ENCODE results near the gene NBPF3.
"Not testable (repeated sequence)": the region's sequence is repeated elsewhere in the genome, so short reads cannot be mapped to it uniquely, and the experiment has no call there.

Gene NBPF3

DNA sequence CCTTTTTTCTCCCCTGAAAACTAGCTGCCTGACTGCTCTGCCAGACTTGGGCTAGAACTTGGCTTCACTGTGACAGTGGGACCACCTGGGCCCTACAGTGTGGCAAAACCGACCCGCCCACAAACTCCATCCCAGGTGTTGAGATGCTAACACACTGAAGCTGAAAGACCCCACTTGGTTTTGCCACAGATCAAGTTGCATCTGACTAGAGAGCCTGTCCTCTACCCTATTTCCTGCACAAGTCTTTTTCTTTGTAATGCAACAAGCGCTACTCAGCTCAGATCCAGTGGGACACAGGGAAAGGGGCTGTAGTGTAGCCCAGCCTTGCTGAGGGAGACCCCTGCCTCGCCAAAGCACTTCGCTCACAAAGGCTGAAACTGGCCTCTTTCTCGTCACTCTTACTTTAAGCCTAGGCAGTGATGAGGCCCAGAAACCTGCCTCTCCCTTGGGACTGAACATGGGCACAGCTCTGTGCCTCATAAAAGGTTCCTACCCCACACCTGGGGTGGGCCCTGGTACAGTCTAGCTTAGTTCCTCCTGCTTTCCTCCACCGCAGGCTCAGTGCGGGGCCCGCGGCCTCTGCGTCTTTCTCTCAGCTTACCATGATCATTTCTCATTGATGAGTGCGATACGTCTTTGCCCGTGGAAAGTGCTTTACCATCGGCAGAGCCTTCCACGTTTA lies 79.0 kb downstream of the NBPF3 start:
- no peak for DNase-seq (ENCODE audit: low read depth in 2 of 2)

DNA sequence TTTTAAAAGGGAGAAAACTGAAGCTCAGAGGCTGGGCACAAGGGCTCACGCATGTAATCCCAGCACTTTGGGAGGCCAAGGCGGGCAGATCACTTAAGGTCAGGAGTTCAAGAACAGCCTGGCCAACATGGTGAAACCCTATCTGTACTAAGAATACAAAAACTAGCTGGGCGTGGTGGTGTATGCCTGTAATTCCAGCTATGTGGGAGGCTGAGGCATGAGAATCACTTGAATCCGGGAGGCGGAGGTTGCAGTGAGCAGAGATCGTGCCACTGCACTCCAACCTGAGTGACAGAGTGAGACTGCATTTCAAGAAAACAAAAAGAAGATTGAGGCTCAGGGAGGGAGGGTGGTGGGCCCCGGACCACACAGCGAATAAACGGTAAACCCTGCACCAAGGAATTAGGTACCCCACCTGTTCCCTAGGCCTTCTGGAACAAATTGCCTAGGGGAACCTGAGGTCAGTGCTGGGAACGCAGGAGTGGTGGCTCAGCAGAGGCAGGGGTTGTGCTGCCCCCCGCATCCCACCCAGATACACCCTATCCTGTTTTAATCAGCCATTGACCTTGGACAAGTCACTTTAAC lies 79.6 kb downstream of the NBPF3 start:
- not testable (repeated sequence) for DNase-seq (ENCODE audit: low read depth in 2 of 2)

DNA sequence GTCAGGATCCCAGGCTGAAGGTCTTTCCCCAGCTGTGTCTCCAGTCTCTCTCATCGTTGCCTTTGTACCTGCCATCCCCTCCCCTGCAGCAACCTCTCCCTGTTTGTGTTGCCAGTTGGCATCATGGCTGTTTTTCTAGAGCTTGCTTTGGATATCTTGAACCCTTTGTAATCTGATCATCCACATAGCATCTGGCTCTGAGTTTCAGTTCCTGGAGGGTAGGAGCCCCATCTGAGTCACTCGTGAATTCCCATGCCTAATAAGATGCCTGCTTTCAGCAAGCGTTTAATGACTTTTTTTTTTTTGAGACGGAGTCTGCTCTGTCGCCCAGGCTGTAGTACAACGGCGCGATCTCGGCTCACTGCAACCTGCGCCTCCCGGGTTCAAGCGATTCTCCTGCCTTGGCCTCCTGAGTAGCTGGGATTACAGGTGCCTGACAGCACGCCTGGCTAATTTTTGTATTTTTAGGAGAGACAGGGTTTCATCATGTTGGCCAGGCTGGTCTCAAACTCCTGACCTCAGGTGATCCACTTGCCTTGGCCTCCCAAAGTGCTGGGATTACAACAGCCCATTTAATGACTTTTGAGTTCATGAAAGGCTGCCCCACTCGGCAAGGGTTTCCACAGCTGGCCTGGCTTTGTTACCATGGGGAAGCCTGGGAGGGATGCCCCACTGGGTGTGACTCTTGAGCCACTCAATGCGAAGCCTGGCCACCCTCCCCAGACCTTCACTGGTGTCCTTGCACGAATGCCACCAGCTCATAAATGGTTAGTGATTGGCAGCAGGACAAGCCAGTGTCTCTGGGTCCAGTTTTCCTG lies 81.2 kb downstream of the NBPF3 start:
- no peak for DNase-seq (ENCODE audit: low read depth in 2 of 2)

DNA sequence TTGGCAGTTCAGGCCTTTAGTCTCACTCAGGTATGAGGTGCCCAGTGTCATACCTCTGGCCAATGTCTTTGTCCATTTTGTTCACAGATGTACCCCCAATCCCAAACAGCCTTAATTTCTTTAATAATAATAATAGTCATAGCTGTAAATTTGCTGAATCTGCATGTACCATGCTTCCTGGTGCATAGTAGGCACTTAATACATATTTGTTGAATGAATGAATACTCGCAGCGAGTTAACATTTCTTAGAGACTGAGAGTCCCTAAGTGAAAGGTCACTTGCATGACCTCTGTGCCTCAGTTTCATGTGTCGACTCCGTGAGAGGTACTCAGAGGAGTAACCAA lies 81.8 kb downstream of the NBPF3 start:
- DNase-seq (ENCODE audit: low read depth in 2 of 2), result no peak

DNA sequence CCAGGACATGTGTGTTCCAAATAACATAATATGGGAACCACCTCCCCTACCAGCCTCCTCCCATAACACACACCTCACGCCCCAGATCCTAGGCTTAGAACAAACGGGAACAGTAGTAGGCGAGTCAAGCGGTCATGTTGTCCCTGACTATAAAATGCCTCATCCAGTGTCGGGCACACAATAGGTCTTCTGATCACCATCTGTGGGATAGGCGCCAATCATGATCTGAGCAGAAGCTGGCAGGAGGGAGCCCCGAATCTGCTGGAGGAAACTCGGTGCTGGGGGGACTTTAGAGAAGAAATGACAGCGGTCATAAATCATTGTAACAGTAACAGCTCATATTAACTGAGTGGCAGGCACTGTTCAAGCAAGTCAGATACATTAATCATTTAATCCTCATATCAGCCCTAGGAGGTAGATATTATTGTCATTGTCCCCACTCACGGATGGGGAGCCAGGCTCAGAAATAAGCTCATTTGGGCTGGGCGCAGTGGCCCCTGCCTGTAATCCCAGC lies 82.6 kb downstream of the NBPF3 start:
- no peak for DNase-seq (ENCODE audit: low read depth in 2 of 2)

DNA sequence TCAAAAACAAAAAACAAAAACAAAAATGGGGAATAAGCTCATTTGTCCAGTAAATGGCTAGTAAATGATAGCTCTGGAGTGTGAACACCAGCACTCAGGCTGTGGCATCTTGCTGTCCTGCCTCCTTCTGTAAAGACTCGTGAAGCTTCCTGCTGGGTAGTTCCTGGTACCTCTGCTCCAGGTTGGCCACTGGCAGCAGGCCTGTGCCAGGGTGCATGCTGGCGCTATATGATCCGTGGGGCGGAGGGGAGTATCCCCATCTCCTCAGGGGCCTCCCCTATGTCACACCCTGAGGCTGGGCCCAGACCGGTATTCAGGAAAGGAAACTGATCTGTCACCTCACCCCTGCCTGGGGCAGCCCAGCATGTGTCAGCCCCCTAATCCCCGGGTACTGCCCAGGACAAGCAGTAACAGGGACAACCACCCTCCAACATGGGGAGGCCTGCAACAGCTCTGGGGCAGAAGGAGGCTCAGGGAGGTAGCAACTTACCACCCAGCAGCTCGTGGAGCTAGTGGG lies 83.4 kb downstream of the NBPF3 start:
- no peak for DNase-seq (ENCODE audit: low read depth in 2 of 2)

DNA sequence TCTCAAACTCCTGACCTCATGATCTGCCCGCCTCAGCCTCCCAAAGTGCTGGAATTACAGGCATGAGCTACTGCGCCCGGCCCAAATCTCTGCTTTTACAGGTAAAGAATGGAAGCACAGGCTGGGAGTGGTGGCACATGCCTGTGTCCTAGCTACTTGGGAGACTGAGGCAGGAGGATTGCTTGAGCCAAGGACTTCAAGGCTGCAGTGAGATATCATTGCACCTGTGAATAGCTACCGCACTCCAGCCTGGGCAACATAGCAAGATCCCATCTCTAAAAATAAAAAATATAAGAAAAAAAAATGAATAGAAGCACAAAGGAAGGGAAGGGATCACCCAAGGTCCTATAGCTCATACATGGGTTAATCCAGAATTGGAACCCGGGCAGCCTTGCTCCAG lies 84.3 kb downstream of the NBPF3 start:
- no peak for DNase-seq (ENCODE audit: low read depth in 2 of 2)

DNA sequence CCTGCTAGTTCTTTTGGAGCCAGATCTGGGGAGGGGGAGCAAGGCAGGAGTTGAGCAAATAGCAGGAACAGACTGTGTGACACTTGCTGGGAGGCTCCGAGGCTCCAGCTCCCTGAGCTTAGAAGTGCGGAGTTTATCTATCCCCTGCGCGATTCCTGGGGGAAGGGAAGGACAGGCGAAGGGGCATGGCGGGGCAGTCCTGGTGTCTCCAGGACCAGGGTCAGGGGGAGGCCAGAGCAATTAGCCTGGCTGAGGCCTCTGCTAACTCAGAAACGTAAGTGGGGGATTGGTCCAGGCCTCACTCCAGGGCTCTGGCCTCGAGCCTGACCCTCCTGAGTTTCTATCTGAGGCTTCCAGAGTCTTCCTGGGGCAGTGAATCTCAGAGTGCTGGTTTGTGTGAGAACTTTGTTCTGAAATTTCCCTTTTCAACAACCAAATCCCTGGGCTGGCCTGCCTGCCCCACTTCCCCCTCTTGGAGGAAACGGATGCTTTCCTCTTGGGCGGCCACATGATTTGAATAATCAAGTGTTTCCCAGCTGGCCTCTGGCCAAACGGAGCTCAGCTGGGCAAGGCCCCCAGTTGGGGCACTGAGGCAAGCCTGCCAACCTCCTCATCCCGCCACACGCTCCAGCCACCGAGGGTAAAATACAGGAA lies 84.9 kb downstream of the NBPF3 start:
- no peak for DNase-seq (ENCODE audit: low read depth in 2 of 2)

DNA sequence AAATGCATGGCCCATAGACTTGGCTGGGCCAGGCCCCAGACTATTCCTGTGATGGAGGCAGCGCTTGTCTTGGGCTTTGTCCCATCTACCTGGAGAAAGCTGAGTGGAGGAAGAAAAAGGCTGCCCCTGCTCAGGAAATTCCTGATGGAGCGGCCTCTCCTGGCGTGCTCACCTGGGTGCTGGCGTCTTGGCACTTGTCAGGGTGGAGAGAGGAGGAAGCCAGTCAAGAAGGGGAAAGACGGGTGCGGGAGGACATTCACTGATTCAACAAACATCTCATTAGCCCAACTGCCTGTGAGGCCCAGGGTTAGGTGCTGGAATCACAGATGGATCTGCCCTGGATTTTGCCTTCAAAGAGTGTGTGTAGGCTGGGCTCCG lies 85.4 kb downstream of the NBPF3 start:
- no peak for DNase-seq (ENCODE audit: low read depth in 2 of 2)

DNA sequence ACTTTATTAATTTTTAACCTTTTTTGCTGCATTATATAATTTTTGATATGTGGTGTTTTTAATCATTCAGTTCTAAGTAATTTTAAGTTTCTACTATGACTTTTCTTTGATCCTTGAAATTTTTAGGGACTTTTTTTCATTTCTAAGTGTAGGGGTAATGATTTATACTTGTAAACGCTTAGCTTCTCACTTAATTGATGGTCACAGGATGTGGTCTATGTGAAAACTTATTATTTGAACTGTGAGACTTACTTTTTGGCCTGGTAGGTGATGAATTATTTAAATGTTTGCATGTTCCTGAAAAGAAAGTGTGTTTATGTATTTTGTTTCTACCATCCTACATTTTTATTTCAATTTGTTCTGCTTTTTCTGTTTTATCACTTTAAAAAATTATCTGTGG lies 86.5 kb downstream of the NBPF3 start:
- no peak for DNase-seq (ENCODE audit: low read depth in 2 of 2)

DNA sequence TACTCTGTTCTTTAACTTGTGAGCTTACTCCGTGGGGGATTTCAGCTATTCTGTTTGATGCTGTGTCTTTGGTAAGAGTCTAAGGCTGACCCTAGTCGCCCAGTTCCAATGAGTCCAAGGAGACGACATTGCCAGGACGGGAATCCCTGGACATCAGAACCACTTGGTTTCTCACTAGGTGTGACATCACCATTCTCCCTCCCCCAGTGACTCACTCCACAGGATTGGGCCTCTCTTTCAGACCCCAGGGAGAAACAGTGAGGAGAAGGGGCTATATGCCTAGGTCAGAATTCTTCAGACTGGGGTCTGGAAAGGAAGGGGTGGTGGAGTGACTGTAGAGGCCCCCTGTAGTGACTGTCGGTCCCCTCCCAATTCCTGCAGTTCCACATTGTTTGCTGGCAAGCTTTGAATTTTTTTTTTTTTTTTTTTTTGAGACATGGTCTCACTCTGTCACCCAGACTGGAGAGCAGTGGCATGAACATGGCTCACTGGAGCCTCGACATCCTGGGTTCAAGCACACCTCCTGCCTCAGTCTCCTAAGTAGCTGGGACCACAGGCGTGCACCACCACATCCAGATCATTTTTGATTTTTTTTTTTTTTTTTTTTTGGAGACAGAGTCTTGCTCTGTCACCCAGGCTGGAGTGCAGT lies 90.6 kb downstream of the NBPF3 start:
- DNase-seq (ENCODE audit: low read depth in 2 of 2), result no peak

DNA sequence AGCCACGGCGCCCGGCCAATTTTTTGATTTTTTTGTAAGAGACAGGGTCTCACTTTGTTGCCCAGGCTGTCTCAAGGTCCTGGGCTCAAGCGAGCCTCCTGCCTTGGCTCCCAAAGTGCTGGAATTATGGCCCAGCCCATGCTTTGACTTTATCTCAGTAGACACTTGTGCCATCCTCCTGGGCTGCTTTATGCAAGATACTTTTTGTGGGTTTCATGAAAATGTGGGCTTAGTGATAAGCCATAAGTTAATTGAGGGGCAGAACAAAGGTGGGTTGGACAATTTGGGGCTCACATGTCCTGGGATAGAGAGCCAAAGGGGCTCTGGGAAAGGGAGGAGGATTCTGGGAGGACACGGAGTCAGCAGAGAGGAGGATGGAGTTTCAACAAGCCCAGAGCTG lies 91.3 kb downstream of the NBPF3 start:
- no peak for DNase-seq (ENCODE audit: low read depth in 2 of 2)

DNA sequence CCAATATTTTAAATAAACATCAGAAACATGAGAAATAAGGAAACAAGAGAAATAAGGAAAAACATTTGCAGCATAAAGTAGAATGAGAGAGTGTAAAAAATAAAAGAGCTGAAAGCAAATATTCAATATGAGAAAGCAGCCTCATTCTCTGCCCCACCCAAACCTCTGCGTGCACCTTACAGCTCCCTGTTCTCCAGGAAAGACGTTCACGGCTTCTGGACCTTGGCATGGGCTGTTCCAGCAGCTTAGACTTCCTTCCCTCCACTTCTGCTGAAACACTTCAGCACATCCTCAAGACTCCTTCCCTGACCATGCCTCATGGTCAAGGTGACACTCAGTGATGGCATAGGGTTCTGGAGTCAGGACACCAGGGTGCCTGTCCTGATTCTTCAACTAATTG lies 92.6 kb downstream of the NBPF3 start:
- DNase-seq (ENCODE audit: low read depth in 2 of 2), result no peak

DNA sequence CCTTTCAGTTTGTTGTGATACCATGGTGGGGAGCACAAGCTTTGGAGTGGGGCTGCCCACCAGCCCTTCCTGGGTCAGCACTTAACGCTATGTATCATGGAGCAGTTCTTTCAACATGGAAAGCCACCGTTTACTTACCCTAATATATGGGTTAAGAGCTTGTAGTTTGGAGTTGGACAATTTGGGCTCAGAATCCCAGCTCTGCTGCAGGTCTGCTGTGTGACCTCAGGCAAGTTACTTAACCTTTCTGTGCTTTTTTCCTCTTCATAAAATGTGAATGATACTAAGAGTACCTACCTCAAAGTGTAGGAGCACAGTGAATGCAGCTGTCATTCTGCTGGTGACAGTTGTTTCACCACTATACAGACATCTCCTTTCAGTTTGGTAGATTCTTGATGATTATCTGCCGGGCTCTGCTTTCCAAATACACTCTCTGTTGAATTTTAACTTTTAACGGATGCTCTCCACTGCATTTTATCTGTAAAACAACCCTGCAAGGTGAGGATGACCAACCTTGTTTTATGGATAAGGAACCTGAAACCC lies 93.1 kb downstream of the NBPF3 start:
- no peak for DNase-seq (ENCODE audit: low read depth in 2 of 2)

DNA sequence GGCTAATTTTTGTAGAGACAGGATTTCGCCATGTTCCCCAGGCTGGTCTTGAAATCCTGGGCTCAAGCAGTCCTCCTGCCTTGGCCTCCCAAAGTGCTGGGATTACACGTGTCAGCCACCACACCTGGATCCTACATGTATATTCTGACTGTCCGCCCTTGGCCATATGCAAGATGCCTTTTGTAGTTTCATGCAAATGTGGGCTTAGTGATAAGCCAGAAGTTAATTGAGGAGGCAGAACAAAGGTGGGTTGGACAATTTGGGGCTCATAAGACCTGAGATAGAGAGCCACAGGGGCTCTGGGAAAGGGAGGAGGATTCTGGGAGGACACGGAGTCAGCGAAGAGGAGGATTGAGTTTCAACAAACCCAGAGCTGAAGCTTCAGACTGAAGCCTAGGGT lies 94.2 kb downstream of the NBPF3 start:
- no peak for DNase-seq (ENCODE audit: low read depth in 2 of 2)

Data from stimulated activated CD8-positive, alpha-beta memory T cell treated with anti-CD3 and anti-CD28 coated beads, Interleukin-7, amount 100 ng/mL, for 4 hours (primary cell).